ENCODE measurements around the gene ARL14EPL.
"Not testable (repeated sequence)": the region's sequence is repeated elsewhere in the genome, so short reads cannot be mapped to it uniquely, and the experiment has no call there.

Gene ARL14EPL

GRCh38 chr5:116088062-116088461, 55.8 kb downstream of the ARL14EPL start:
- Histone ChIP-seq H3K27me3 (ENCODE audit: control insufficient read depth in 1 of 2, insufficient read depth in 2 of 2, low read length in 2 of 2) (no peaks in the 10 kb centered on the region), H3K4me3 (ENCODE audit: low read depth in 1 of 2, low read length in 2 of 2) (no peak overlapping the region), H3K4me1 (ENCODE audit: insufficient read depth, low read length) (peaks cover 15% of the 10 kb centered on the region), H3K9ac (ENCODE audit: low read length) (no peak overlapping the region), H3K36me3 (ENCODE audit: insufficient read depth, low read length) (peaks cover 19% of the 10 kb centered on the region), H3K9me3 (ENCODE audit: low read length) (no peaks in the 10 kb centered on the region), H3K27ac (ENCODE audit: low read depth, low read length) (no peak overlapping the region)

DNA sequence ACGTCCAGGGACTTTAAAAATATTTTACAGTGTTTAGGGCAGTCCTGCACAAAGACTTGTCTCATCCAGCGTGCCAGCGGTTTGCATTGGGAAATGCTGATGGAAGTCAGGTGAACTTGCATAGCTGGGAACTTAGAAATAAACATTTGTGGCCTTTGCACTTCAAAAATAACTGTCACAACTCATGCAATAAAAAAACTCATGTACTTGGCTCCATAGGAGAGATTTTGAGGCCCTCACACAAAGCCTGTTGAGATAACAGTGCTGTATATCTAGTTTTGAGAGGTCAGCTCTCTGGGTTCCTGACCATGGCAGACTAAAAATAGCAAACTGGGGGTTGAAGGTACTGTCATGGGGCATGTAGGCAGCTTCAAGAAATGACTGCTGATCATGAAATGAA, 58.0 kb downstream of the ARL14EPL start:
- Histone ChIP-seq H3K36me3 (ENCODE audit: insufficient read depth, low read length) (peaks cover 38% of the 10 kb centered on the region), H3K27ac (ENCODE audit: low read depth, low read length) (no peak overlapping the region)

DNA sequence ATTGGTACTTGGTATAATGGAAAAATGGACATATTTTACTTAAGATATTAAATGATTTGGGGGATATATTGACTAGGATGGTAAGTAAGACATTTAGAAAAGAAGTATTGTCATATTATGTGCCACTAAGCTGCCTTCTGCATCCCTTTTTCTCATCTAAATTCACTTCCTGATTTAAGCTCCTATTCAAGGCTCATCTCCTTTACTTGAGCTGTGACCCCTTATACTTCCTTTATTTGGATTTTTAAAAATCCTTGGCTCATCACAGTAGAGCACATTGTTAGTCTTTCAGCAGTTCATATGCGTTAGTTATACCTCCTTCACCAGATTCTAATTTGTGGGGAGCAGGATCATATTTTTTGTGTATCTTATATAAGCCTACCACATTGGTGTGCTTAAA, 59.1 kb downstream of the ARL14EPL start:
- no peaks in the 10 kb centered on the region for H3K9me3 ChIP-seq (ENCODE audit: low read length)
- H3K4me3 ChIP-seq (ENCODE audit: low read depth in 1 of 2, low read length in 2 of 2) = no peak overlapping the region
- H3K27me3 ChIP-seq (ENCODE audit: control insufficient read depth in 1 of 2, insufficient read depth in 2 of 2, low read length in 2 of 2) = no peaks in the 10 kb centered on the region
- H3K4me1 ChIP-seq (ENCODE audit: insufficient read depth, low read length) = no peaks in the 10 kb centered on the region
- no peak overlapping the region for H3K27ac ChIP-seq (ENCODE audit: low read depth, low read length)
- H3K36me3 ChIP-seq (ENCODE audit: insufficient read depth, low read length) = peaks cover 38% of the 10 kb centered on the region
- H3K9ac ChIP-seq (ENCODE audit: low read length) = no peak overlapping the region

More for the DNA sequence above, 58.0 kb downstream of the ARL14EPL start:
- no peak overlapping the region for H3K9ac ChIP-seq (ENCODE audit: low read length)
- H3K9me3 ChIP-seq (ENCODE audit: low read length) = no peaks in the 10 kb centered on the region
- no peak overlapping the region for H3K4me3 ChIP-seq (ENCODE audit: low read depth in 1 of 2, low read length in 2 of 2)
- H3K4me1 ChIP-seq (ENCODE audit: insufficient read depth, low read length) = peaks cover 8% of the 10 kb centered on the region
- no peaks in the 10 kb centered on the region for H3K27me3 ChIP-seq (ENCODE audit: control insufficient read depth in 1 of 2, insufficient read depth in 2 of 2, low read length in 2 of 2)

- H3K27ac ChIP-seq (ENCODE audit: low read depth, low read length) = no peak overlapping the region
- H3K4me3 ChIP-seq (ENCODE audit: low read depth in 1 of 2, low read length in 2 of 2) = no peak overlapping the region
- no peaks in the 10 kb centered on the region for H3K9me3 ChIP-seq (ENCODE audit: low read length)
- no peaks in the 10 kb centered on the region for H3K4me1 ChIP-seq (ENCODE audit: insufficient read depth, low read length)
- H3K9ac ChIP-seq (ENCODE audit: low read length) = no peak overlapping the region
- H3K27me3 ChIP-seq (ENCODE audit: control insufficient read depth in 1 of 2, insufficient read depth in 2 of 2, low read length in 2 of 2) = no peaks in the 10 kb centered on the region
- peaks cover 27% of the 10 kb centered on the region for H3K36me3 ChIP-seq (ENCODE audit: insufficient read depth, low read length)
Measured at GRCh38 chr5:116097301-116097700, 65.0 kb downstream of the ARL14EPL start.

DNA sequence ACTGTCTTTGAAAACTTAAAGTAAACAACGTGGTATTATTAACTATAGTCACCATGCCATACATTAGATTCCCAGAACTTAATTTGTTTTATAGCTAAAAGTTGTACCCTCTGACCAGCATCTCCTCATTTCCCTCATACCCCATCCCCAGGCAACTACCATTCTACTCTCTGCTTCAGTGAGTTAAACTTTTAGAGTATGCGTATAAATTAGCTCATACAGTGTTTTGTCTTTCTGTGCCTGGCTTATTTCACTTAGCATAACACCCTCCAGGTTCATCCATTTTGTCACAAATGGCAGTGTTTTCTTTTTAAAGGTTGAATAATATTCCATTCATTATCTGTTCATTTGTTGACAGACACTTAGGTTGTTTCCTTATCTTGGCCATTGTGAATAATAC, 66.7 kb downstream of the ARL14EPL start:
- H3K9me3 ChIP-seq (ENCODE audit: low read length) = no peaks in the 10 kb centered on the region
- no peak overlapping the region for H3K27ac ChIP-seq (ENCODE audit: low read depth, low read length)
- H3K36me3 ChIP-seq (ENCODE audit: insufficient read depth, low read length) = peaks cover 10% of the 10 kb centered on the region
- no peaks in the 10 kb centered on the region for H3K4me1 ChIP-seq (ENCODE audit: insufficient read depth, low read length)
- H3K4me3 ChIP-seq (ENCODE audit: low read depth in 1 of 2, low read length in 2 of 2) = no peak overlapping the region
- H3K27me3 ChIP-seq (ENCODE audit: control insufficient read depth in 1 of 2, insufficient read depth in 2 of 2, low read length in 2 of 2) = no peaks in the 10 kb centered on the region
- no peak overlapping the region for H3K9ac ChIP-seq (ENCODE audit: low read length)

GRCh38 chr5:116104941-116105340, 72.7 kb downstream of the ARL14EPL start:
- not testable (repeated sequence) for H3K27me3 ChIP-seq (ENCODE audit: control insufficient read depth in 1 of 2, insufficient read depth in 2 of 2, low read length in 2 of 2); H3K9ac ChIP-seq (ENCODE audit: low read length); H3K36me3 ChIP-seq (ENCODE audit: insufficient read depth, low read length)

More at GRCh38 chr5:116104941-116105340, 72.7 kb downstream of the ARL14EPL start:
- H3K27ac ChIP-seq (ENCODE audit: low read depth, low read length); H3K4me1 ChIP-seq (ENCODE audit: insufficient read depth, low read length); H3K4me3 ChIP-seq (ENCODE audit: low read depth in 1 of 2, low read length in 2 of 2); H3K9me3 ChIP-seq (ENCODE audit: low read length): not testable (repeated sequence)
